Measurements from ENCODE around the gene KCNQ1OT1. TPM values are rescaled to one million over a fixed set of nuclear protein-coding genes. Genes with fewer than 3 reads are reported as not detected.

The KCNQ1OT1 gene
- total RNA-seq, 2 donors from 2014 or later = 2.3 to 3.3 TPM

GRCh38 chr11:2689651-2690575, 9.9 kb downstream of the KCNQ1OT1 start:
- Histone ChIP-seq H3K4me3 (no peak overlapping the region), H3K27ac (no peak overlapping the region), H3K9me3 (no peaks in the 10 kb centered on the region), H3K4me1 (ENCODE audit: control insufficient read depth in 1 of 2, low read depth in 2 of 2) (peaks cover 0 to 22% of the 10 kb centered on the region in 2 donors), H3K36me3 (no peaks in the 10 kb centered on the region), H3K27me3 (replicated peaks; ENCODE audit: insufficient read depth) (no peaks in the 10 kb centered on the region)
- DNase-seq (ENCODE audit: low spot score) (no peak), ATAC-seq (ENCODE audit: insufficient number of reproducible peaks, low FRiP score, low read depth) (no peak)
- TF ChIP-seq, protein P1, sequence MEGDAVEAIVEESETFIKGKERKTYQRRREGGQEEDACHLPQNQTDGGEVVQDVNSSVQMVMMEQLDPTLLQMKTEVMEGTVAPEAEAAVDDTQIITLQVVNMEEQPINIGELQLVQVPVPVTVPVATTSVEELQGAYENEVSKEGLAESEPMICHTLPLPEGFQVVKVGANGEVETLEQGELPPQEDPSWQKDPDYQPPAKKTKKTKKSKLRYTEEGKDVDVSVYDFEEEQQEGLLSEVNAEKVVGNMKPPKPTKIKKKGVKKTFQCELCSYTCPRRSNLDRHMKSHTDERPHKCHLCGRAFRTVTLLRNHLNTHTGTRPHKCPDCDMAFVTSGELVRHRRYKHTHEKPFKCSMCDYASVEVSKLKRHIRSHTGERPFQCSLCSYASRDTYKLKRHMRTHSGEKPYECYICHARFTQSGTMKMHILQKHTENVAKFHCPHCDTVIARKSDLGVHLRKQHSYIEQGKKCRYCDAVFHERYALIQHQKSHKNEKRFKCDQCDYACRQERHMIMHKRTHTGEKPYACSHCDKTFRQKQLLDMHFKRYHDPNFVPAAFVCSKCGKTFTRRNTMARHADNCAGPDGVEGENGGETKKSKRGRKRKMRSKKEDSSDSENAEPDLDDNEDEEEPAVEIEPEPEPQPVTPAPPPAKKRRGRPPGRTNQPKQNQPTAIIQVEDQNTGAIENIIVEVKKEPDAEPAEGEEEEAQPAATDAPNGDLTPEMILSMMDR (IDR thresholded peaks at IDR 0.05) = no peak

DNA sequence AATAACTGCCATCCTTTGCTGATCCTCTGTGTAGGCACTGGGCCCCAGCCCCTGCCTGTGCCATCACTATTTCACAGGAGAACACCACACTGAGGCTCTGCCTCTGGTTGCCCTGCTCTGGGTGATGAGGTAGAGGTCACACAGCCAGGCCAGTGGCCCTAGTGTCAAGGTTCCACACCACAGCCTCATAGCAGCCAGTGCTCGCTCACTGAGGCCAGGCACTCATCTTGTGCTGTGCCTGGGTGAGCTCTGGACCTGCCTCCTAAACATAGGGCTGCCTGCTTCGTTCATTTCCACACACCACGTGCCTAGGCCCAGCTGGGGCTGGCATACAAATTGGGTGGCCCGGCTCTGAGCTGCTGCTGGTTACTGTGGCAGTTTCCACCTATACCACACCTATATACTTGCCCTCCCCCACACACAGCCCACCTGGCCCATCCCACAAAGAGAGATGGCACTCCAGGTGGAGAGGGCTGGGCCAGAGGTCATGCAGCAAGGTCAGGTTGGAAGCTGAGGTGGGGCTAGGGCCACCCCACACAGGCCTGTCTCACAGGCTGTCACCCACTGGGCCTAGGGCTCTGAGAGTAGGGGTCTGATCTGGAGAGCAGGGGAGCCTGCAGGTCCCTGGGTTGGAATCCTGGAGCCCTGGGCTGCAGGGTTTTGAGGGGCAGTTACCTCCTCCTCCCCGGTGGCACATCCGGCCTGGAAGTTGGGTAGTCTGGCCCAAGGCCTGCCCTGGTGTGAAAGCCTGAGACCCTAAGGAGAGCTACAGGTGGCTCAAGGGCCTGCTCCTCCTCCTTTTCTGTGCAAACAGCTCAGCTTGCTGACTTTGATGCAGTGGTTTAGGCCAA, 11.2 kb downstream of the KCNQ1OT1 start:
- H3K9me3 ChIP-seq = no peaks in the 10 kb centered on the region
- peaks cover 0 to 9% of the 10 kb centered on the region in 2 donors for H3K4me1 ChIP-seq (ENCODE audit: control insufficient read depth in 1 of 2, low read depth in 2 of 2)
- no peak overlapping the region for H3K27ac ChIP-seq
- no peak overlapping the region for H3K4me3 ChIP-seq
- ATAC-seq (ENCODE audit: insufficient number of reproducible peaks, low FRiP score, low read depth) = no peak
- TF ChIP-seq, protein P1 (IDR thresholded peaks at IDR 0.05) = no peak
- no peaks in the 10 kb centered on the region for H3K36me3 ChIP-seq
- no peaks in the 10 kb centered on the region for H3K27me3 ChIP-seq (replicated peaks; ENCODE audit: insufficient read depth)
- no peak for DNase-seq (ENCODE audit: low spot score)

DNA sequence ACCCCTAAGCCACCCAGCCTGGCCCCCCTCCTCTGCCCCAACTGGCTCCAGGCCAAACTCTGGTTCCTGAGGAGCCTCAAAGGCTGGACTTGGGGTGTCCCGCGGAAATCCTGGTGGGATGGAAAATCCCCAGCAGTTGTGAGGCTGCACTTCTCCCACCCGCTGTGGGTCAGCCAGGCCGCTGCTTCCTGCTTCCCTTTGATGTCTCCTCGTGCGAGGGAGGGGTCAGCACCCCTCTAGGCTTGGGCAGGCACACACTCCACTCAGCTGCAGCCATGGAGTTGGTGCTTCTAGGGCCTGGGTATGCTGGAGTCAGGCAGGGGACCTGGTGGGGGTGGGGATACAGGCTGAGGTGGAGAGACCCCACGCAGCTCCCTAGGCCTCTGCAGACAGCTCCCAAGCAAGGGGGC, 12.0 kb downstream of the KCNQ1OT1 start:
- Histone ChIP-seq H3K27me3 (replicated peaks; ENCODE audit: insufficient read depth) (no peaks in the 10 kb centered on the region), H3K36me3 (no peaks in the 10 kb centered on the region), H3K4me3 (no peak overlapping the region), H3K9me3 (no peaks in the 10 kb centered on the region), H3K4me1 (ENCODE audit: control insufficient read depth in 1 of 2, low read depth in 2 of 2) (peaks cover 0 to 1% of the 10 kb centered on the region in 2 donors), H3K27ac (no peak overlapping the region)
- TF ChIP-seq, protein P1 (IDR thresholded peaks at IDR 0.05) = no peak
- no peak for DNase-seq (ENCODE audit: low spot score)
- ATAC-seq (ENCODE audit: insufficient number of reproducible peaks, low FRiP score, low read depth) = no peak

DNA sequence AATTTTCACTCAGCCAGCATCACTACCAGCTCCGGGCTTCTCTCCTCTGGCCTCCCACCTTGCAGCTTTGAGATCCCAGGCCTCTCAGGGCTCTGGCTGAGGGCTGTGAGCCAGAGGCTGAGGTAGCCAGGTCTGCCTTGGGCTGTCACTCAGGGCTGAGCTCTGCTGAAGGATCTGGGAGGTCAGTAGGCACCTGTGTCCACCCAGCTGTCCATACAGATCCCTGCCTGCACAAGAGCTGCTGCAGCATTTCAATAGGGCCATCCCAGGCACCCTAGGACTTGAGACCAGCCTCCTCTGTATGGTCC, 12.6 kb downstream of the KCNQ1OT1 start:
- Histone ChIP-seq H3K4me1 (ENCODE audit: control insufficient read depth in 1 of 2, low read depth in 2 of 2) (no peaks in the 10 kb centered on the region), H3K27ac (no peak overlapping the region)

More for the DNA sequence above, 12.6 kb downstream of the KCNQ1OT1 start:
- H3K36me3 ChIP-seq = no peaks in the 10 kb centered on the region
- H3K4me3 ChIP-seq = no peak overlapping the region
- DNase-seq (ENCODE audit: low spot score) (no peak), ATAC-seq (ENCODE audit: insufficient number of reproducible peaks, low FRiP score, low read depth) (no peak)
- H3K27me3 ChIP-seq (replicated peaks; ENCODE audit: insufficient read depth) = no peaks in the 10 kb centered on the region
- no peaks in the 10 kb centered on the region for H3K9me3 ChIP-seq
- TF ChIP-seq, protein P1 (IDR thresholded peaks at IDR 0.05) = no peak

Data from thoracic aorta (tissue), 2 donors.